ENCODE results near the gene DDX55.

The DDX55 gene

GRCh38 chr12:123614110-123614509 is 12.2 kb downstream of the DDX55 start:
- DNase-seq (ENCODE audit: low spot score) = no peak

DNA sequence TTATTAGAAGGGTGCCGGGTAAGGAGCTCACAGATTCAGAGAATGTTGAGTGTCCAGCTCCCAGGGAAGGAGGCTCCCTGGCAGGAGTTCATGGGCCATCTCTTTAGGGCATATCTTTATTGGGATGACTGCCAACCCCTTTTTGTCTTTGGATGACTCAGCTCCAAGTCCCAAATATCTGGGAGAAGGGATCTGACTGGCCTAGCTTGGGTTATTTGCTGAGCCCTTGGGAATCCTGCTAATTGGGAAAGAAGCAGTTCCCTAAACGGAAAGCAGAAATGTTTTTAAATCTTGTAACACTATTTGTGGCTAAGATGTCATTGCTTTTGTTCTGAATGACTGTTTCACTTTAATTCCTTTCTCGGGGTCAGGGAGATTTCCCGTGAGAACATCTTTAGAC is 12.6 kb downstream of the DDX55 start:
- peak; percentile 84 for DNase-seq (ENCODE audit: low spot score)

DNA sequence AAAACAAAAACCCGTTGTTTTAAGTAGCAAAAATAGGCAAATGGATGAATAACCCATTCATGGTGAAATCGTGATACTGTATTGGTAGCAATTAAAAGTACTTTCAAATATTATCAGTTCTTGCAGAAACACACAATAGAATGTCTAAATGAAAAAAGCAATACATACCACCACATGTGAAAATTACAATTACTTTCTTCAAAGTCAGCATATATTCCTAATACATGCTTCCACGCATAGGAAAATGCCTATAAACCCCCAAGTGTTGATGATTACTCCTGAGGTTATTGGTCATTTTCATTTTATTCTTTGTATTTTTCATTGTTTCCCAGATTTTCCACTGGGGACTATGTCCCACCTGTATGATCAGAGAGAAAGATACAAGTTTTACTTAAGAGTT is 15.2 kb downstream of the DDX55 start:
- DNase-seq (ENCODE audit: low spot score) = no peak

DNA sequence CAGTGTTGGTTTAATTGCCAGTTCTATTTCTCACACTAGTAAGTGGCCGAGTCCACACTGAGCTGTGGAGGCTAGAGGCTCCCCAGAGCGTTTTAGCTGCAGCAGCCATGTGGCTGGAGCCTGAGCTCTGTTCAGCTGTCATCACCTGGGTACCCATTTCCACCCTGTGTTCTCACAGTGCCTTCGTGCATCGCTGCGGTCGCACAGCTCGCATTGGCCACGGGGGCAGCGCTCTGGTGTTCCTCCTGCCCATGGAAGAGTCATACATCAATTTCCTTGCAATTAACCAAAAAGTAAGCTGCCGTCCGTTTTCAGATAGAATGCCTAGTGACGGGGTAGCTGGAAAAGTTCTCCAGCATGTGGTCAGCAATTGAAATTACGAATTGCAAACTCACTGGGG is 15.7 kb downstream of the DDX55 start:
- no peak for DNase-seq (ENCODE audit: low spot score)

GRCh38 chr12:123621101-123621500 is 19.2 kb downstream of the DDX55 start:
- peak; percentile 58 for DNase-seq (ENCODE audit: low spot score)

DNA sequence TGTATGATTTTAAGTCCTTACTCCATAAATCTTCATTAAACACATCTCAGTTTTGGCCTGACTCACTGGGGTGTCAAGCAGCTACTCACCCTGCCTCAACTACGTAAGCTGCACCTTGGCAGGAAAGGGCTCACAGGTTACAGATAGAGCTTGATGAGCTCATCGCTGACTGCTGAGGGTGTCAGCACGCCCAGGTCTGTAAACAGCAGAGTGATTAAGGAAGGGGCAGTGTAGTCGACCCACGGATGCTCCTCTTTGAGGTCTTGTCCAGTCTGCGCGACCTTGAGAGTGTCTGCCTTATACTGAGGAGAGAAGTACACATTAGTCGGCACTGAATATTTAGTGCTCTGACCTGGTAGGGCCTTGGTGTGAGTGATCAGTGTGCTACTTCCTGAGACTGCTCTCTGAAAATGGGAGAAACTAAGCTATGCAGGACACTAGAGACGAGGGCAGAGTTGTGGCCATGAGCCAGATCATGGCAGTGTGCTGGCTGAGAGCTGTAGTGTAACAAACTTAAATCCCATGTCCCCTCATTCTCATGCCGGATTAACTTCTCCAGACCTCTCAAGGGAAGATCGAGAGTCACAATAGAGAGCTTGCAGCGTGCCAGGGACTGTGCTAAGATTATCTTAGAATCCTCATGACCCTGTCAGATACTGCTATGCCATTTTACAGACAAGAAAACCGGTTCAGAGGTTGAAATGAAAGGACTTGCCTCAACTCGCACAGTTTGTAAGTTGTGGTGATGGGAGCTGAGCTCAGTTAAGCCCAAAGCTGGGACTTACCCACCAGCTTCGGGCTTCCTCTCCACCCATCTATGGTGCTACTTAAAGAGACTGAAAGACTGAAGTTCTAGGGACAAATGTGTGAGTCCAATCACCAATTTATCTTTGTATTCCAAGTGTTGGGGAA is 20.0 kb downstream of the DDX55 start:
- no peak for DNase-seq (ENCODE audit: low spot score)

GRCh38 chr12:123633379-123634141 is 31.7 kb downstream of the DDX55 start, which contains the start of the genes EIF2B1 and GTF2H3:
Gene EIF2B1, minus strand, starts transcription at chr12:123633686. Its CDS starts 129 bp downstream, at chr12:123633557.
Gene GTF2H3, plus strand, starts transcription at chr12:123633829. Its CDS starts 31 bp downstream, at chr12:123633860.
- peak; percentile 99 for DNase-seq (ENCODE audit: low spot score)

DNA sequence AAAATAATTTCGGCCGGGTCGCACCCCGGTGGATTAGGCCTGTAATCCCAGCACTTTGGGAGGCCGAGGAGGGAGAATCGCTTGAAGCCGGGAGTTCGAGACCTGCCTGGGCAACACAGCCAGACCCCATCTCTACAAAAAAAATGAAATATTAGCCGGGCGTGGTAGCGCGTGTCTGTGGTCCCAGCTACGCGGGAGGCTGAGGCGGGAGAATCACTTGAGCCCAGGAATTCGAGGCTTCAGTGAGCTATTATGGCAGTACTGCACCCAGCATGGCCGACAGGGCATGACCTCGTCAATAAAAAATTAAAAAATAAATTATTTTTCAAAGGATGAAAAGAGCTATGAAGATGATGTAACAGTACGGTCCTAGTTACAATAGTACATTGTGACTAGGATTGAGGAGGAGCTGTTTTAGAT is 32.3 kb downstream of the DDX55 start:
- DNase-seq (ENCODE audit: low spot score) = no peak

DNA sequence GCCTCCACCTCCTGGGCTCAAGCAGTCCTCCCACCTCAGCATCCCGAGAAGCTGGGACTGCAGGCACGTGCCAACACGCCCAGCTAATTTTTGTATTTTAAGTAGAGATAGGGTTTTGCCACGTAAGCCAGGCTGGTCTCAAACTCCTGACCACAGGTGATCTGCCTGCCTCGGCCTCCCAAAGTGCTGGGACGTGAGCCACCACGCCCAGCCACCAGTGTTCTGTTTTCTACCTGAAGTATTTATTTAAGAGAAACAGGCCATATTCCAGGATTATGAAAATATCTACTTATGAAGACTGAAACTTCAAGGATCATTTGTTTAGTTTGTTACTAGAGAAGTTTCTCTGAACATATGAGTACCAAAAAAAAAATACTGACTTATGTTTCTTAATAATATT is 42.0 kb downstream of the DDX55 start:
- DNase-seq (ENCODE audit: low spot score) = no peak

GRCh38 chr12:123645380-123645779 is 43.5 kb downstream of the DDX55 start:
- DNase-seq (ENCODE audit: low spot score) = no peak

- no peak for DNase-seq (ENCODE audit: low spot score)
Observed at GRCh38 chr12:123645878-123646277, 44.0 kb downstream of the DDX55 start.

DNA sequence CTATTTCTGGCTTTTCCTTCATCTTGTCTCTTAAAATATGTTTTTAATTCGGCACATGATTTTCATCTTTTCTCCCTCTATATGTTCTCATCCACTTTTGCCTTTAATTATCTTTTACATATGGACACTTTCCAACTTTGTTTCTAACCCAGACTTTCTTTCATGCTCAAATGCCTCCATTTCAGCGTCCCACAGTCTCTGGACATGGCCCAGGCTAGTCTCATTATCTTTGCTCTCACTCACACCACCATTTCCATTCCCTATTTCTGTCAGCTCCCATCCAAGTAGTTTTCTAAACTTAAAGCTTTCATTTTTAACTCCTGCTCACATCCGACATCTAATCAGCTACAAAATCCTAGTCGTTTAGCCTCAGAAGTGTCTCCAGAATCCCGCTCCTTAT is 46.5 kb downstream of the DDX55 start:
- no peak for DNase-seq (ENCODE audit: low spot score)

- DNase-seq (ENCODE audit: low spot score) = no peak
Observed at GRCh38 chr12:123654129-123654701, 52.3 kb downstream of the DDX55 start.

GRCh38 chr12:123655420-123655819 is 53.5 kb downstream of the DDX55 start:
- no peak for DNase-seq (ENCODE audit: low spot score)

GRCh38 chr12:123656392-123656791 is 54.5 kb downstream of the DDX55 start:
- DNase-seq (ENCODE audit: low spot score) = no peak

DNA sequence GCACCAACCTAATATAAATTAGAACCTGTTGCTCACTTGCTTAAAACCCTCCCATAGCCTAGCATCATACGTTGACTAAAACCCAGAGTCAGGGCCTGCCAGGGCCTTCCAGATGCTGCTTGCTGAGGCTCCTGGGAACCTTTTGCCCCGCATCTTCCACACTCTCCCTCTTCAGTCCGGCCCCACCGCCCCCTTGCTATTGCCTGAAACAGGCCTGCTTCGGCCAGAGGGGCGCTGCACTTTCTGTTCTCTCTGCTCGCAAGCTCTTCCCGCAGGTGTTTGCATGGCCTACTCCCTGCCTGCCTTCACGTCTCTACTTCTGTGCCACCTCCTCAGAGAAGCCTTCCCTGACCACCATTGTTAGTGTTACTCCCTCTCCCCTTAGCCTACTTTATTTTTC is 55.3 kb downstream of the DDX55 start:
- DNase-seq (ENCODE audit: low spot score) = no peak

DNA sequence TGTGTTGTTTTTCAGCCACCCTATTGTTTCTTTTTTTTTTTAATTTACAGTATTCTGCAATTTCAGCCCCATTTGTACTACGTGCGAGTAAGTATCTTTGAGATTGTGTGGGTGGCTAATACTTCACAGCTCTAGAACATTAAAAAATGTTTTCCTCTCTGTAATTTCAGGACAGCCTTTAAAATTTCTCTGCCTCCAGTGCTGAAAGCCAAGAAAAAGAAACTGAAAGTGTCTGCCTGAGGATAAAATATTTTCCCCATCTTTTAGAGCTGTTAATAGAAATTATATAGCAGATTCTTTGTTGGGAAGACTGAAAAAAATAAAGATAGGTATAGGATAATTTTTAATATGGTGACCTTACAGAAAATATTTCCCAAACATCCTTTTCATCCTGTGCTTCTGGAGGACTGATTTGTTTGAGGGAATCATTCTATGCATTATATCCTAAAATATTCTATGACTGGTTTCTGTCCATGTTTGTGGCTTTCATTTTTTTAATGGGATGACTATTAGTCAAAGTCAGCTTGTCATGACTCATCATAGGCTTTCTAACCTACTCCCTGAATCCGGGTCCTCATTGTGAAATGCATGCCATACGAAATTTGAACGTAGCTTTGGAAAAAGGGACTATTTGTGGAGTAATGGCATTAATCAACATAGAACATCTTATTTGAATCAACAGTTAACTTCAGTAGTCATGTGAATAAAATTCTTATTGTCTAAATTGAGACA is 58.3 kb downstream of the DDX55 start:
- DNase-seq (ENCODE audit: low spot score) = peak; percentile 91

DNA sequence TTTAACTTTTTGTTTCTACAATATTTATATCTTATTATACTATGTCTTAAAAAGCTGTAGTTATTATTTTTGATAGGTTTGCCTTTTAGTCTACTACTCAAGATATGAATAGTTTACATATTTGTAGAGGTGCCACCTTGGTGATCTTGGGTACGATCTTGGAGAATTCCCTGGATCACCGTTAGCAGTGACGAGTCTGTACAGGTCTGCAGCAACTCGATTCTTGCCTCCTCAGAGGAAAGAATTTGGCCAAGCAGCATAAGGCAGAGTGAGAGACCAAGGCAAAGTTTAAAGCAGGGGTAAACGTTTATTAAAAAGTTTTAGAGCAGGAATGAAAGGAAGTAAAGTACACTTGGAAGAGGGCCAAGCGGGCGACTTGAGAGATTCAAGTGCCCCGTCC is 65.9 kb downstream of the DDX55 start:
- DNase-seq (ENCODE audit: low spot score) = no peak

Data from AG08395 (cell line).